ENCODE results near the gene HK3.

GRCh38 chr5:176843673-176844072 lies 55.5 kb downstream of the HK3 start:
- TF ChIP-seq JUNB (CRISPR knock-in tag; conservative IDR thresholded peaks at IDR 0.05) (no peak), ATF6 (CRISPR knock-in tag; IDR thresholded peaks at IDR 0.05) (no peak), SOX6 (IDR thresholded peaks at IDR 0.05) (no peak), NELFE (IDR thresholded peaks at IDR 0.05; ENCODE audit: insufficient read depth, insufficient read length) (no peak), SP1 (CRISPR knock-in tag; IDR thresholded peaks at IDR 0.05) (no peak), ZSCAN32 (CRISPR knock-in tag; IDR thresholded peaks at IDR 0.05) (no peak), ARNT (IDR thresholded peaks at IDR 0.05) (no peak)

Measured in K562 (cell line).